ENCODE measurements around the gene APBA2. TPM values are rescaled to one million over a fixed set of nuclear protein-coding genes. Genes with fewer than 3 reads are reported as not detected.

Gene APBA2
- total RNA-seq, 2 experiments from 2014 or later, result 30.8 to 32.0 TPM

DNA sequence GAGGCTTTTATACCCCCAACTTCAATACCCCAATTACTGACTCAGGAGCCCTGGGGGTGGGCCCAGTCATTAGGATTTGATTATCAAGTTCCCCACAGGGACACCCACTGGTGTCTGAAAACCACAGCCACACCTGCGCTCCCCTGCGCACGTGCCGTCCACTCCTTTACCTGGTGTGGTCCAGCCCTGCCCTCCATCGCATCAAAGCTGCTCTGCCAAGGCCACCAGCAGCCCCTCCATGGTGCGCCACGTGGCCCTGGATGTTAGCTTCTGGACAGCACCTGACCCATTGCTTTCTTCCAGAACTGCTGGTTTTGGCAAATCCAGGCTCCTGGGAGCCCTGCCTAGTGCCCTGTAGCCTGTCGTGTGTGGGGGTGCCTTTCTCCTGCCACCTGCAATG is 247.5 kb downstream of the APBA2 start:
- TF ChIP-seq, protein P1, sequence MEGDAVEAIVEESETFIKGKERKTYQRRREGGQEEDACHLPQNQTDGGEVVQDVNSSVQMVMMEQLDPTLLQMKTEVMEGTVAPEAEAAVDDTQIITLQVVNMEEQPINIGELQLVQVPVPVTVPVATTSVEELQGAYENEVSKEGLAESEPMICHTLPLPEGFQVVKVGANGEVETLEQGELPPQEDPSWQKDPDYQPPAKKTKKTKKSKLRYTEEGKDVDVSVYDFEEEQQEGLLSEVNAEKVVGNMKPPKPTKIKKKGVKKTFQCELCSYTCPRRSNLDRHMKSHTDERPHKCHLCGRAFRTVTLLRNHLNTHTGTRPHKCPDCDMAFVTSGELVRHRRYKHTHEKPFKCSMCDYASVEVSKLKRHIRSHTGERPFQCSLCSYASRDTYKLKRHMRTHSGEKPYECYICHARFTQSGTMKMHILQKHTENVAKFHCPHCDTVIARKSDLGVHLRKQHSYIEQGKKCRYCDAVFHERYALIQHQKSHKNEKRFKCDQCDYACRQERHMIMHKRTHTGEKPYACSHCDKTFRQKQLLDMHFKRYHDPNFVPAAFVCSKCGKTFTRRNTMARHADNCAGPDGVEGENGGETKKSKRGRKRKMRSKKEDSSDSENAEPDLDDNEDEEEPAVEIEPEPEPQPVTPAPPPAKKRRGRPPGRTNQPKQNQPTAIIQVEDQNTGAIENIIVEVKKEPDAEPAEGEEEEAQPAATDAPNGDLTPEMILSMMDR (IDR thresholded peaks at IDR 0.05), result no peak
- POLR2A ChIA-PET, result no interaction called here
- ATAC-seq (no peak), DNase-seq (no peak)
- no peak overlapping the region for H3K27ac Mint-ChIP-seq
- no peak overlapping the region for H3K4me3 Mint-ChIP-seq
- no peaks in the 10 kb centered on the region for H3K9me3 Mint-ChIP-seq
- intact Hi-C loops (cut with micrococcal nuclease), result no loop called here
- peaks cover 3% of the 10 kb centered on the region for H3K4me1 Mint-ChIP-seq (ENCODE audit: low read depth)
- no peaks in the 10 kb centered on the region for H3K36me3 Mint-ChIP-seq (ENCODE audit: low read depth)
- CTCF ChIA-PET, result no interaction called here
- H3K27me3 Mint-ChIP-seq, result peaks cover 9% of the 10 kb centered on the region

DNA sequence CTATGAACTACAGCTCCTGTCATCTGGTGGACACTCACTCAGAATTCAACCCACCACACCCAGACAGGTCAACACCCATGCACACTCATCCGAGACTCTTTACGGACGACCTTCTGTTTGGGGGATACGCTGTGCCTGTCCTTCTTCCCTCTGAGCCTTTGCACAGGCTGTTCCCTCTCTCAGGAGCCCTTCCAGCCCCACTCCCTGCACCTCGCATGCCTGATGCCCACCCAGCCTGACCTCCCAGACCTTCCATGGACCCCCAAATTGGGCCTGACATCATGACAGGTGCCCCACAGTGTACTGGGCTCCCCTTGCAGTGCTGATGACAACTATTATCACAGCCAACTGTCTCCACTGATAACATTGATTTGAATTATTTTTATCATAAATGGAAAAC is 248.0 kb downstream of the APBA2 start:
- Mint-ChIP-seq H3K36me3 (ENCODE audit: low read depth) (no peaks in the 10 kb centered on the region), H3K4me1 (ENCODE audit: low read depth) (peaks cover 3% of the 10 kb centered on the region), H3K4me3 (no peak overlapping the region), H3K27ac (no peak overlapping the region), H3K9me3 (no peaks in the 10 kb centered on the region), H3K27me3 (peaks cover 13% of the 10 kb centered on the region)
- ATAC-seq (no peak), DNase-seq (no peak)
- ChIA-PET POLR2A (no interaction called here), CTCF (no interaction called here)
- TF ChIP-seq, protein P1 (IDR thresholded peaks at IDR 0.05), result no peak
- intact Hi-C loops (cut with micrococcal nuclease), result no loop called here

DNA sequence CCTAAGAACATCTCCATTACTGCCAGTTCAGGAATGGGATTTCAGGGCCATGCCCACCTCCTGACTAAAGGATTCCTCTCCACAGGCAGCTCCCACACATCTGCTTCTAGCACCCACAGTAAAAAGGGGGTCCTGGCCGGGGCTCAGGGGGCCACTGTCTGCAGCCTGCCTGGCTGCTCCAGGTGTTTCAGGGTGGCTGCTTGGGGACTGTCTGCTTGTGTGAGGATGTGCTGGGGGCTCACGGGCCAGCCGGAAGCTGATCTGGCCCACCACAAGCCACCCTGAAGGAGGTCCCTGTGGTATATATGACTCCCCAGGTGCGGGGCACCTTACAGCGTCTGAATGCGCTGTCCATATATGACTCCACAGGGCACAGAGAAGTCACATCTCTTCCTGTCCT is 248.5 kb downstream of the APBA2 start:
- DNase-seq (no peak), ATAC-seq (no peak)
- TF ChIP-seq, protein P1 (IDR thresholded peaks at IDR 0.05), result no peak
- ChIA-PET CTCF (no interaction called here), POLR2A (no interaction called here)
- Mint-ChIP-seq H3K4me1 (ENCODE audit: low read depth) (peaks cover 3% of the 10 kb centered on the region), H3K4me3 (no peak overlapping the region), H3K27ac (no peak overlapping the region), H3K9me3 (no peaks in the 10 kb centered on the region), H3K27me3 (peaks cover 17% of the 10 kb centered on the region), H3K36me3 (ENCODE audit: low read depth) (no peaks in the 10 kb centered on the region)
- intact Hi-C loops (cut with micrococcal nuclease), result no loop called here

DNA sequence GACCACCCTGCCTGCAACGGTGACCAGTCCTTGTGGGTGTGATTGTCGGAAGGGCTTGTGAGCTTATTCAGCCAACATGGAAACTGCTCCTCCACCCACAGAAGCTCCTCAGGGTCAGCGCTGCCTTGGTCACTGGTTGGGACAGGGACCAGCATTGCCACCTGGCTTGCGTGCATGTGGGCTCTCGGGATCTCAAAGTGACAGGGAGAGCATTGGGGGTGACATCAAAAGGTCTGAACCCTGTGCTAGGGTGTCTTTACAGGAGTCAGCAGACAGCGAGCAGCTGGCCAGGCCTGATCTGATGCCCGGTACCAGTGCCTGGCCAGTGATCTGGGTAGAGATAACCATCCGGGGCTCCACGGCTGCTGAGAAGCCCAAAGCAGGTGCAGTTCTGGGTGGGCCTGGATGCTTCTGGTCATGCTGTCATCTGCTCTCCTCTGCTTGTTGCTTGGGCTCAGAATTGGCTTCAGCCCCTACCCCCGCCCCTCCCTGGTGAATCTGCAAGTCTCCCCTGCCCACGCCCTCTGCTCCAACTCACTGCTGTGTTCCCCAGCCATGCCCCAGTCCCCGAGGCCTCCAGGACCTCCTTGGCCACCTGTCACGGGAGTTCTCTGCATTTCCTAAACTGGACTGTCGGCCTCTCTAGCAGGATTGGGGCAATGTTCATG is 249.0 kb downstream of the APBA2 start:
- no peak for DNase-seq
- Mint-ChIP-seq H3K4me1 (ENCODE audit: low read depth) (peaks cover 6% of the 10 kb centered on the region), H3K9me3 (no peaks in the 10 kb centered on the region), H3K27me3 (peaks cover 19% of the 10 kb centered on the region), H3K4me3 (no peak overlapping the region), H3K27ac (no peak overlapping the region), H3K36me3 (ENCODE audit: low read depth) (no peaks in the 10 kb centered on the region)
- ChIA-PET POLR2A (no interaction called here), CTCF (no interaction called here)
- ATAC-seq, result no peak
- TF ChIP-seq, protein P1 (IDR thresholded peaks at IDR 0.05), result no peak
- intact Hi-C loops (cut with micrococcal nuclease), result loop anchor here (5.0 kb wide), 1 partner anchor 478 kb away; no protein-coding TSS in a partner anchor

DNA sequence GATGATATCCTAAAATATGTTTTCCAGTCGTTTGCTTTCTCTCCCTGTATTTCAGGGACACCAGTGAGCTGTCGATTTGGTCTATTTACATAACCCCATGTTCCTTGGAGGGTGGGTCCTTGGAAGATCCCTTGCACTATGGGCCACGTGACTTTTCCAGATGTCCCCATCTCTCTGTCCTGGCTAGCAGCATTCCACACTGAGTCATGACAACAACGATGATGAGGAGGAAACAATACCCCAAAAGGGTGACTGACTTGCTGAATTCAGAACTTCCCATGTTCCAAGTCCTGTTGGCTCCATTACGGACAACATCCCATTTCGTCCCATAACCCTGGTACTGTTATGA is 249.5 kb downstream of the APBA2 start:
- H3K36me3 Mint-ChIP-seq (ENCODE audit: low read depth), result no peaks in the 10 kb centered on the region
- ChIA-PET CTCF (no interaction called here), POLR2A (no interaction called here)
- H3K27me3 Mint-ChIP-seq, result peaks cover 23% of the 10 kb centered on the region
- no peak overlapping the region for H3K27ac Mint-ChIP-seq
- ATAC-seq (no peak), DNase-seq (no peak)
- H3K4me3 Mint-ChIP-seq, result no peak overlapping the region
- intact Hi-C loops (cut with micrococcal nuclease), result loop anchor here (5.0 kb wide), 1 partner anchor 477 kb away; no protein-coding TSS in a partner anchor
- peaks cover 10% of the 10 kb centered on the region for H3K4me1 Mint-ChIP-seq (ENCODE audit: low read depth)
- H3K9me3 Mint-ChIP-seq, result no peaks in the 10 kb centered on the region
- TF ChIP-seq, protein P1 (IDR thresholded peaks at IDR 0.05), result no peak
